RWPE2 (cell line): ENCODE measurements around the gene MYLK3.

Experiments
- ATAC-seq: fragments of 200-7000 bp; cut with Tn5 transposase; 3 replicates; pipeline ENCODE4 v1.9.1; 2021; ENCODE audit warnings: low read depth
- DNase-seq: peaks from one replicate; pipeline ENCODE4 v3.0.0-alpha.2; 2020; ENCODE audit warnings: low spot score
- H3K27ac ChIP-seq: fragments of 450-650 bp; 2 replicates; pipeline ENCODE4 v1.5.1; 2017; ENCODE audit warnings: mild to moderate bottlenecking; ENCODE audit not compliant: poor library complexity, severe bottlenecking
- H3K27me3 ChIP-seq: fragments of 250-450 bp; sonication (Bioruptor Pico); 2 replicates; pipeline ENCODE4 v1.5.1; 2021; ENCODE audit warnings: mild to moderate bottlenecking, moderate library complexity; ENCODE audit not compliant: insufficient read depth, poor library complexity, severe bottlenecking
- H3K36me3 ChIP-seq: fragments of 250-450 bp; sonication (Bioruptor Pico); 2 replicates; pipeline ENCODE4 v1.5.1; 2020; ENCODE audit warnings: low read depth, mild to moderate bottlenecking, moderate library complexity
- H3K4me1 ChIP-seq: fragments of 250-450 bp; sonication (Bioruptor Pico); 2 replicates; pipeline ENCODE4 v1.5.1; 2021; ENCODE audit warnings: mild to moderate bottlenecking, moderate library complexity; ENCODE audit not compliant: insufficient read depth, poor library complexity, severe bottlenecking
- H3K4me3 ChIP-seq: fragments of 250-450 bp; sonication (Bioruptor Pico); 2 replicates; pipeline ENCODE4 v1.5.1; 2021; ENCODE audit warnings: mild to moderate bottlenecking, moderate library complexity; ENCODE audit not compliant: severe bottlenecking
- H3K9me3 ChIP-seq: fragments of 250-450 bp; sonication (Bioruptor Pico); 2 replicates; pipeline ENCODE4 v1.5.1; 2021; ENCODE audit warnings: mild to moderate bottlenecking, moderate library complexity; ENCODE audit not compliant: severe bottlenecking
- CTCF ChIP-seq: fragments of 450-650 bp; IDR thresholded peaks from one replicate; pipeline ENCODE4 v1.5.1; 2017; ENCODE audit warnings: mild to moderate bottlenecking, moderate library complexity; ENCODE audit not compliant: poor library complexity, severe bottlenecking

The MYLK3 gene

GRCh38 chr16:46753015-46753414 lies 4.9 kb upstream of the MYLK3 start:
- DNase-seq (no peak), ATAC-seq (no peak)
- Histone ChIP-seq H3K4me3 (no peak overlapping the region), H3K36me3 (no peaks in the 10 kb centered on the region), H3K27ac (no peak overlapping the region), H3K9me3 (no peaks in the 10 kb centered on the region), H3K4me1 (no peaks in the 10 kb centered on the region), H3K27me3 (no peaks in the 10 kb centered on the region)
- TF ChIP-seq CTCF, result no peak

GRCh38 chr16:46751381-46751780 lies 3.2 kb upstream of the MYLK3 start:
- H3K9me3 ChIP-seq, result no peaks in the 10 kb centered on the region
- H3K27ac ChIP-seq, result no peak overlapping the region
- ATAC-seq (no peak), DNase-seq (no peak)
- H3K27me3 ChIP-seq, result no peaks in the 10 kb centered on the region
- H3K4me3 ChIP-seq, result no peak overlapping the region
- no peak for TF ChIP-seq CTCF
- no peaks in the 10 kb centered on the region for H3K4me1 ChIP-seq
- no peaks in the 10 kb centered on the region for H3K36me3 ChIP-seq

- H3K4me3 ChIP-seq, result no peak overlapping the region
- TF ChIP-seq CTCF, result no peak
- H3K9me3 ChIP-seq, result no peaks in the 10 kb centered on the region
- no peaks in the 10 kb centered on the region for H3K36me3 ChIP-seq
- H3K27ac ChIP-seq, result no peak overlapping the region
- H3K4me1 ChIP-seq, result no peaks in the 10 kb centered on the region
- no peaks in the 10 kb centered on the region for H3K27me3 ChIP-seq
- DNase-seq (no peak), ATAC-seq (no peak)
Observed at GRCh38 chr16:46748775-46749705, 896 bp upstream of the MYLK3 start.

- Histone ChIP-seq H3K4me1 (no peaks in the 10 kb centered on the region), H3K36me3 (no peaks in the 10 kb centered on the region), H3K27ac (no peak overlapping the region), H3K27me3 (no peaks in the 10 kb centered on the region), H3K4me3 (no peak overlapping the region), H3K9me3 (no peaks in the 10 kb centered on the region)
- ATAC-seq (no peak), DNase-seq (no peak)
- TF ChIP-seq CTCF, result no peak
Observed at GRCh38 chr16:46746821-46747776, 1.0 kb downstream of the MYLK3 start.
